ENCODE data around the gene PUS10.
"Not testable (repeated sequence)": the region's sequence is repeated elsewhere in the genome, so short reads cannot be mapped to it uniquely, and the experiment has no call there.

PUS10 gene

GRCh38 chr2:60938301-60938700, 79.8 kb downstream of the PUS10 start:
- Mint-ChIP-seq H3K27me3 (no peaks in the 10 kb centered on the region), H3K27ac (no peak overlapping the region), H3K4me1 (peaks cover 19% of the 10 kb centered on the region), H3K4me3 (no peak overlapping the region), H3K36me3 (peaks cover 14% of the 10 kb centered on the region), H3K9me3 (no peaks in the 10 kb centered on the region)

- peaks cover 20% of the 10 kb centered on the region for H3K36me3 Mint-ChIP-seq
- H3K9me3 Mint-ChIP-seq = no peaks in the 10 kb centered on the region
- H3K27me3 Mint-ChIP-seq = no peaks in the 10 kb centered on the region
- H3K4me3 Mint-ChIP-seq = no peak overlapping the region
- H3K4me1 Mint-ChIP-seq = peaks cover 23% of the 10 kb centered on the region
- no peak overlapping the region for H3K27ac Mint-ChIP-seq
Observed at GRCh38 chr2:60936757-60937156, 81.3 kb downstream of the PUS10 start.

GRCh38 chr2:60934165-60934722, 83.8 kb downstream of the PUS10 start:
- H3K36me3 Mint-ChIP-seq = peaks cover 22% of the 10 kb centered on the region
- H3K4me1 Mint-ChIP-seq = peaks cover 19% of the 10 kb centered on the region
- H3K4me3 Mint-ChIP-seq = no peak overlapping the region
- H3K27me3 Mint-ChIP-seq = no peaks in the 10 kb centered on the region
- H3K27ac Mint-ChIP-seq = peak overlapping the region; percentile 6
- no peaks in the 10 kb centered on the region for H3K9me3 Mint-ChIP-seq

GRCh38 chr2:60932954-60933353, 85.1 kb downstream of the PUS10 start:
- H3K27ac Mint-ChIP-seq = no peak overlapping the region
- no peaks in the 10 kb centered on the region for H3K27me3 Mint-ChIP-seq
- peaks cover 23% of the 10 kb centered on the region for H3K36me3 Mint-ChIP-seq
- no peak overlapping the region for H3K4me3 Mint-ChIP-seq
- H3K4me1 Mint-ChIP-seq = peaks cover 16% of the 10 kb centered on the region
- no peaks in the 10 kb centered on the region for H3K9me3 Mint-ChIP-seq

GRCh38 chr2:60932061-60932460, 86.0 kb downstream of the PUS10 start:
- Mint-ChIP-seq H3K4me1 (peaks cover 12% of the 10 kb centered on the region), H3K36me3 (peaks cover 29% of the 10 kb centered on the region)
- not testable (repeated sequence) for H3K27ac Mint-ChIP-seq, H3K4me3 Mint-ChIP-seq, H3K9me3 Mint-ChIP-seq, H3K27me3 Mint-ChIP-seq

- Mint-ChIP-seq H3K4me3 (no peak overlapping the region), H3K27ac (peak overlapping the region; percentile 84)
Observed at GRCh38 chr2:60926741-60927552, 91.1 kb downstream of the PUS10 start.

GRCh38 chr2:60925994-60926740, 91.9 kb downstream of the PUS10 start:
- no peaks in the 10 kb centered on the region for H3K27me3 Mint-ChIP-seq
- H3K4me1 Mint-ChIP-seq = peaks cover 12% of the 10 kb centered on the region
- H3K27ac Mint-ChIP-seq = peak overlapping the region; percentile 84
- H3K4me3 Mint-ChIP-seq = no peak overlapping the region
- peaks cover 35% of the 10 kb centered on the region for H3K36me3 Mint-ChIP-seq
- no peaks in the 10 kb centered on the region for H3K9me3 Mint-ChIP-seq

More at GRCh38 chr2:60926741-60927552, 91.1 kb downstream of the PUS10 start:
- H3K4me1 Mint-ChIP-seq = peaks cover 12% of the 10 kb centered on the region
- no peaks in the 10 kb centered on the region for H3K27me3 Mint-ChIP-seq
- peaks cover 37% of the 10 kb centered on the region for H3K36me3 Mint-ChIP-seq
- H3K9me3 Mint-ChIP-seq = no peaks in the 10 kb centered on the region

- no peaks in the 10 kb centered on the region for H3K9me3 Mint-ChIP-seq
- no peak overlapping the region for H3K27ac Mint-ChIP-seq
- peaks cover 27% of the 10 kb centered on the region for H3K36me3 Mint-ChIP-seq
- no peak overlapping the region for H3K4me3 Mint-ChIP-seq
- H3K27me3 Mint-ChIP-seq = no peaks in the 10 kb centered on the region
- peaks cover 20% of the 10 kb centered on the region for H3K4me1 Mint-ChIP-seq
Observed at GRCh38 chr2:60907329-60907728, 110.7 kb downstream of the PUS10 start.

GRCh38 chr2:60906395-60906794, 111.7 kb downstream of the PUS10 start:
- no peaks in the 10 kb centered on the region for H3K9me3 Mint-ChIP-seq
- peaks cover 25% of the 10 kb centered on the region for H3K36me3 Mint-ChIP-seq
- H3K27me3 Mint-ChIP-seq = no peaks in the 10 kb centered on the region
- H3K27ac Mint-ChIP-seq = peak overlapping the region; percentile 89
- H3K4me3 Mint-ChIP-seq = peak overlapping the region; percentile 53
- H3K4me1 Mint-ChIP-seq = peaks cover 26% of the 10 kb centered on the region

GRCh38 chr2:60905867-60906266, 112.2 kb downstream of the PUS10 start:
- not testable (repeated sequence) for H3K27me3 Mint-ChIP-seq, H3K9me3 Mint-ChIP-seq
- peak overlapping the region; percentile 89 for H3K27ac Mint-ChIP-seq
- peaks cover 29% of the 10 kb centered on the region for H3K4me1 Mint-ChIP-seq
- H3K4me3 Mint-ChIP-seq = peak overlapping the region; percentile 59
- peaks cover 24% of the 10 kb centered on the region for H3K36me3 Mint-ChIP-seq

- Mint-ChIP-seq H3K36me3 (peaks cover 37% of the 10 kb centered on the region), H3K4me3 (peak overlapping the region; percentile 23), H3K4me1 (peaks cover 58% of the 10 kb centered on the region), H3K27ac (peak overlapping the region; percentile 4)
- not testable (repeated sequence) for H3K27me3 Mint-ChIP-seq, H3K9me3 Mint-ChIP-seq
Observed at GRCh38 chr2:60901296-60901695, 116.8 kb downstream of the PUS10 start.

GRCh38 chr2:60899892-60900249, 118.2 kb downstream of the PUS10 start:
- Mint-ChIP-seq H3K4me1 (peaks cover 48% of the 10 kb centered on the region), H3K9me3 (no peaks in the 10 kb centered on the region), H3K27ac (peak overlapping the region; percentile 93), H3K36me3 (peaks cover 29% of the 10 kb centered on the region), H3K4me3 (peak overlapping the region; percentile 79), H3K27me3 (no peaks in the 10 kb centered on the region)

GRCh38 chr2:60899230-60899891, 118.7 kb downstream of the PUS10 start:
- Mint-ChIP-seq H3K9me3 (no peaks in the 10 kb centered on the region), H3K4me3 (peak overlapping the region; percentile 79), H3K4me1 (peaks cover 50% of the 10 kb centered on the region), H3K27ac (peak overlapping the region; percentile 93), H3K27me3 (no peaks in the 10 kb centered on the region), H3K36me3 (peaks cover 33% of the 10 kb centered on the region)

- H3K27ac Mint-ChIP-seq = peak overlapping the region; percentile 83
- H3K36me3 Mint-ChIP-seq = peaks cover 37% of the 10 kb centered on the region
- H3K9me3 Mint-ChIP-seq = no peaks in the 10 kb centered on the region
- peaks cover 58% of the 10 kb centered on the region for H3K4me1 Mint-ChIP-seq
- peak overlapping the region; percentile 79 for H3K4me3 Mint-ChIP-seq
- no peaks in the 10 kb centered on the region for H3K27me3 Mint-ChIP-seq
Observed at GRCh38 chr2:60898567-60898966, 119.5 kb downstream of the PUS10 start.
